SHP77 treated with DMSO at 0.1 percent for 48 hours (cell line): Measurements from ENCODE around the gene RBPJ.

ENCODE experiments used
- DNase-seq: peaks from one replicate; lab custom pipeline; 2025; lab: John Stamatoyannopoulos, UW

Gene RBPJ

GRCh38 chr4:26459756-26460530 lies 139.1 kb downstream of the RBPJ start:
- no peak for DNase-seq

- DNase-seq: no peak
Observed at GRCh38 chr4:26462874-26463273, 142.1 kb downstream of the RBPJ start.

- DNase-seq: no peak
Observed at GRCh38 chr4:26463386-26463785, 142.6 kb downstream of the RBPJ start.

GRCh38 chr4:26464420-26465095 lies 143.7 kb downstream of the RBPJ start:
- no peak for DNase-seq

- no peak for DNase-seq
Observed at GRCh38 chr4:26466578-26467270, 145.9 kb downstream of the RBPJ start.

- no peak for DNase-seq
Observed at GRCh38 chr4:26467724-26468123, 146.9 kb downstream of the RBPJ start.

- DNase-seq: no peak
Observed at GRCh38 chr4:26468283-26468949, 147.6 kb downstream of the RBPJ start.

GRCh38 chr4:26468977-26469376 lies 148.2 kb downstream of the RBPJ start:
- no peak for DNase-seq

- DNase-seq: no peak
Observed at GRCh38 chr4:26471890-26472289, 151.1 kb downstream of the RBPJ start.

- no peak for DNase-seq
Observed at GRCh38 chr4:26473893-26474292, 153.1 kb downstream of the RBPJ start.

- DNase-seq: no peak
Observed at GRCh38 chr4:26474551-26474950, 153.7 kb downstream of the RBPJ start.

GRCh38 chr4:26475716-26476115 lies 154.9 kb downstream of the RBPJ start:
- DNase-seq: no peak

- DNase-seq: no peak
Observed at GRCh38 chr4:26476545-26476944, 155.7 kb downstream of the RBPJ start.

GRCh38 chr4:26478330-26478729 lies 157.5 kb downstream of the RBPJ start:
- DNase-seq: no peak

- DNase-seq: no peak
Observed at GRCh38 chr4:26482508-26483462, 162.0 kb downstream of the RBPJ start.

GRCh38 chr4:26484032-26484515 lies 163.3 kb downstream of the RBPJ start:
- DNase-seq: no peak

- DNase-seq: no peak
Observed at GRCh38 chr4:26484516-26484915, 163.7 kb downstream of the RBPJ start.
